ENCODE measurements around the gene OVAAL.

Gene OVAAL

DNA sequence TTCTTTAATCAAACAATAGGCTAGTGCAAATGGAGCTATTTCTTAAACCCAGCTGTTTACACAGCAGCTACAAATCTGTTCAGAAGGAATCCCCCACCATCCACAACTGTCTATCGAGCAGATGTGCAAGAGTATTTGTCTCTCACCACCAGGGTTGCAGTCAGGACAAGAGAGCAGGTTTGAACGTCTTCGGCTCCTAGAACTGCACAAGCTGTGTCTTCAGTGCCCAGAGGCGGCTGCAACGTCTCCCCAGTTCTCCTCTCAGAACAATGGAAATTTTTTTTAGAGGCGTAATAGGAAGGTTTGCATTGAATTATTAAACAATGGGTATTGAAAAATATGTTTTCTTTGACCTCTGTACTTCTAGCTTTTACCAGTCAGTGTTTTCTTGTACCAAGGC is 7.3 kb downstream of the OVAAL start:
- TF ChIP-seq, protein P1, sequence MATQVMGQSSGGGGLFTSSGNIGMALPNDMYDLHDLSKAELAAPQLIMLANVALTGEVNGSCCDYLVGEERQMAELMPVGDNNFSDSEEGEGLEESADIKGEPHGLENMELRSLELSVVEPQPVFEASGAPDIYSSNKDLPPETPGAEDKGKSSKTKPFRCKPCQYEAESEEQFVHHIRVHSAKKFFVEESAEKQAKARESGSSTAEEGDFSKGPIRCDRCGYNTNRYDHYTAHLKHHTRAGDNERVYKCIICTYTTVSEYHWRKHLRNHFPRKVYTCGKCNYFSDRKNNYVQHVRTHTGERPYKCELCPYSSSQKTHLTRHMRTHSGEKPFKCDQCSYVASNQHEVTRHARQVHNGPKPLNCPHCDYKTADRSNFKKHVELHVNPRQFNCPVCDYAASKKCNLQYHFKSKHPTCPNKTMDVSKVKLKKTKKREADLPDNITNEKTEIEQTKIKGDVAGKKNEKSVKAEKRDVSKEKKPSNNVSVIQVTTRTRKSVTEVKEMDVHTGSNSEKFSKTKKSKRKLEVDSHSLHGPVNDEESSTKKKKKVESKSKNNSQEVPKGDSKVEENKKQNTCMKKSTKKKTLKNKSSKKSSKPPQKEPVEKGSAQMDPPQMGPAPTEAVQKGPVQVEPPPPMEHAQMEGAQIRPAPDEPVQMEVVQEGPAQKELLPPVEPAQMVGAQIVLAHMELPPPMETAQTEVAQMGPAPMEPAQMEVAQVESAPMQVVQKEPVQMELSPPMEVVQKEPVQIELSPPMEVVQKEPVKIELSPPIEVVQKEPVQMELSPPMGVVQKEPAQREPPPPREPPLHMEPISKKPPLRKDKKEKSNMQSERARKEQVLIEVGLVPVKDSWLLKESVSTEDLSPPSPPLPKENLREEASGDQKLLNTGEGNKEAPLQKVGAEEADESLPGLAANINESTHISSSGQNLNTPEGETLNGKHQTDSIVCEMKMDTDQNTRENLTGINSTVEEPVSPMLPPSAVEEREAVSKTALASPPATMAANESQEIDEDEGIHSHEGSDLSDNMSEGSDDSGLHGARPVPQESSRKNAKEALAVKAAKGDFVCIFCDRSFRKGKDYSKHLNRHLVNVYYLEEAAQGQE (IDR thresholded peaks at IDR 0.05; ENCODE audit: insufficient read depth in 1 of 2, low read depth in 2 of 2, low read length in 2 of 2), result no peak
- TF ChIP-seq POLR2AphosphoS5 (IDR thresholded peaks at IDR 0.05; ENCODE audit: low read depth, low read length) (no peak), FOXP2 (optimal IDR thresholded peaks at IDR 0.05; ENCODE audit: borderline replicate concordance, extremely low read depth, extremely low read length, insufficient read depth) (no peak), SIN3A (IDR thresholded peaks at IDR 0.05; ENCODE audit: borderline replicate concordance, insufficient read depth, low read length) (no peak), TAF1 (IDR thresholded peaks at IDR 0.05; ENCODE audit: borderline replicate concordance, insufficient read depth, low read length) (no peak)

DNA sequence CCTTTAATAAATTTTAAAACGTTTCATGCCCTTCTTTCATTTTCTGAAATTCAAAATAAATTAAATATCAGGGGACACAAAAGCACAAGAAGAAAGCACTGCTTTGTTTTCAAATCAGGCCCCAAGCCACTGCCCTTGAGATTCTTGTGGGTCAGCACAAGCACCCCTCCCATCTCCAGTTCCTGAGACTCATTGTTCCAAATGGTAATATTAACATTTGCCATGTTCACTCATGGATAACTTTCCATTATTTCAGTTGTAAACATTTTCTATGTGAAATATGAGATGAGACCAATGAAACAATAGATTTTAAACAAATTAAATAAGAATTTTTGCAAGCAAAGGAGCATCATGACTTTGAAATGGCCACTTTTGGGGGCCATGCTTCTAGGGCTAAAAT is 7.7 kb downstream of the OVAAL start:
- TF ChIP-seq, protein P1 (IDR thresholded peaks at IDR 0.05; ENCODE audit: insufficient read depth in 1 of 2, low read depth in 2 of 2, low read length in 2 of 2), result no peak
- no peak for TF ChIP-seq TAF1 (IDR thresholded peaks at IDR 0.05; ENCODE audit: borderline replicate concordance, insufficient read depth, low read length)
- no peak for TF ChIP-seq SIN3A (IDR thresholded peaks at IDR 0.05; ENCODE audit: borderline replicate concordance, insufficient read depth, low read length)
- no peak for TF ChIP-seq FOXP2 (optimal IDR thresholded peaks at IDR 0.05; ENCODE audit: borderline replicate concordance, extremely low read depth, extremely low read length, insufficient read depth)
- no peak for TF ChIP-seq POLR2AphosphoS5 (IDR thresholded peaks at IDR 0.05; ENCODE audit: low read depth, low read length)

DNA sequence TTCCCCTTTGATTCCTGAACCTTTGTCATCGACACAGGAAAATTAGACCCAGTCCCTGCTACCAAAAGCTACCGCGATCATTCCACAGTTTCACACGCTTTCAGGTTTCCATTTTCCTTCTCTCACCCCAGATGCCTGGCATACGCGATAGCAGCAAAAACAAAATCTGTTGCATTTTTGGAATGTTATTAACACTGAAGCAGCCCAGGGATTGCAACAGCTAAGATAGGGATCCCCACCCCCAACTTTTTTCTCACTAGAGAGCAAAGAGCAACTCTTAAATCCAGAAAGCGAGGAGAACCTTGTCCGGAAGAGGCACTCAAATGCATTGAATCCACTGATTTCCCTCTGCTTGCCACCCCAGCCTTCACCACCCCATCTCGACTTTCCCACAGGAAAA is 8.9 kb downstream of the OVAAL start:
- TF ChIP-seq POLR2AphosphoS5 (IDR thresholded peaks at IDR 0.05; ENCODE audit: low read depth, low read length) (no peak), TAF1 (IDR thresholded peaks at IDR 0.05; ENCODE audit: borderline replicate concordance, insufficient read depth, low read length) (no peak), SIN3A (IDR thresholded peaks at IDR 0.05; ENCODE audit: borderline replicate concordance, insufficient read depth, low read length) (no peak), FOXP2 (optimal IDR thresholded peaks at IDR 0.05; ENCODE audit: borderline replicate concordance, extremely low read depth, extremely low read length, insufficient read depth) (no peak)
- TF ChIP-seq, protein P1 (IDR thresholded peaks at IDR 0.05; ENCODE audit: insufficient read depth in 1 of 2, low read depth in 2 of 2, low read length in 2 of 2), result no peak

DNA sequence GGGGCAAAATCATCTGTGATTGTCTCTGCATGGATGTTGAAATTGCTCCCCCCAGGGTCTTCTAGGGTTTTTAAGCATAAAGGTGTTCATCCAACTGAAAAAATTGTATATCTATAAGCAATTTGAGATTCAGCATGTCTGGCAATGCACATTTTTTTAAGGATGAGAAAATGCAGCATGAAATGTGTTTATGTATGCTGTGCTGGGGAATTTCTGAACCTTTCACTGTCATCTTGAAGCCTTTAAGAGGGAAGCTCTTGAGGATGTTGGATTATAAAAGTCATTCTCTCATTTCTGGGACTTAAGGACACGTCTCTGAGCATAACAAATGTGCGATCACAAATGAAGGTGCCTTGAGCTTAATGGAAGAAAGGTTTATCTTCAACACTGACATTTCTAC is 9.4 kb downstream of the OVAAL start:
- TF ChIP-seq, protein P1 (IDR thresholded peaks at IDR 0.05; ENCODE audit: insufficient read depth in 1 of 2, low read depth in 2 of 2, low read length in 2 of 2), result no peak
- TF ChIP-seq POLR2AphosphoS5 (IDR thresholded peaks at IDR 0.05; ENCODE audit: low read depth, low read length) (no peak), FOXP2 (optimal IDR thresholded peaks at IDR 0.05; ENCODE audit: borderline replicate concordance, extremely low read depth, extremely low read length, insufficient read depth) (no peak), SIN3A (IDR thresholded peaks at IDR 0.05; ENCODE audit: borderline replicate concordance, insufficient read depth, low read length) (no peak), TAF1 (IDR thresholded peaks at IDR 0.05; ENCODE audit: borderline replicate concordance, insufficient read depth, low read length) (no peak)
